ENCODE data around the gene TMEM117. TPM values are rescaled to one million over a fixed set of nuclear protein-coding genes. Genes with fewer than 3 reads are reported as not detected.

Gene TMEM117
- total RNA-seq, 2 experiments from 2014 or later, result 0.95 to 7.1 TPM

- Histone ChIP-seq H3K79me2 (ENCODE audit: insufficient read depth, low read depth, low read length) (no peaks in the 10 kb centered on the region), H4K20me1 (ENCODE audit: insufficient read depth, low read length) (no peaks in the 10 kb centered on the region), H3K9me3 (ENCODE audit: low read length) (no peaks in the 10 kb centered on the region), H3K27ac (ENCODE audit: low read depth, low read length, poor library complexity, severe bottlenecking) (no peak overlapping the region), H2AFZ (ENCODE audit: low read length) (no peak overlapping the region), H3K4me2 (ENCODE audit: low read length) (no peak overlapping the region), H3K9me2 (ENCODE audit: insufficient read depth, low read length) (no peaks in the 10 kb centered on the region), H3K4me3 (ENCODE audit: low read depth, low read length, poor library complexity, severe bottlenecking) (no peak overlapping the region), H3K4me1 (ENCODE audit: insufficient read depth, low read length, poor library complexity, severe bottlenecking) (no peaks in the 10 kb centered on the region), H3K36me3 (ENCODE audit: insufficient read depth, low read length) (no peaks in the 10 kb centered on the region)
- no TSS peak for BruUV-seq (replicated peaks)
- DNase-seq (ENCODE audit: low spot score), result no peak
- ChIA-PET POLR2A (interaction anchor here (0.8 kb wide), 1 partner anchor 270 kb away, joined by 3 read pairs; no protein-coding TSS in a partner anchor), CTCF (ENCODE audit: unreplicated experiment) (no interaction called here)
- TF ChIP-seq CTCF (conservative IDR thresholded peaks at IDR 0.05; ENCODE audit: low read length), result no peak
- no peak for TF ChIP-seq EZH2phosphoT487 (IDR thresholded peaks at IDR 0.05; ENCODE audit: borderline replicate concordance, low read depth, low read length)
- intact Hi-C loops (cut with micrococcal nuclease; ENCODE audit: unreplicated experiment), result no loop called here
Observed at GRCh38 chr12:43982544-43982943, 146.7 kb downstream of the TMEM117 start.

- no peaks in the 10 kb centered on the region for H3K9me2 ChIP-seq (ENCODE audit: insufficient read depth, low read length)
- POLR2A ChIA-PET, result no interaction called here
- no peaks in the 10 kb centered on the region for H3K79me2 ChIP-seq (ENCODE audit: insufficient read depth, low read depth, low read length)
- DNase-seq (ENCODE audit: low spot score), result no peak
- H4K20me1 ChIP-seq (ENCODE audit: insufficient read depth, low read length), result no peaks in the 10 kb centered on the region
- intact Hi-C loops (cut with micrococcal nuclease; ENCODE audit: unreplicated experiment), result no loop called here
- H2AFZ ChIP-seq (ENCODE audit: low read length), result no peak overlapping the region
- no peak for TF ChIP-seq EZH2phosphoT487 (IDR thresholded peaks at IDR 0.05; ENCODE audit: borderline replicate concordance, low read depth, low read length)
- TF ChIP-seq CTCF (conservative IDR thresholded peaks at IDR 0.05; ENCODE audit: low read length), result no peak
- H3K4me3 ChIP-seq (ENCODE audit: low read depth, low read length, poor library complexity, severe bottlenecking), result no peak overlapping the region
- no TSS peak for BruUV-seq (replicated peaks)
- no peak overlapping the region for H3K27ac ChIP-seq (ENCODE audit: low read depth, low read length, poor library complexity, severe bottlenecking)
- CTCF ChIA-PET (ENCODE audit: unreplicated experiment), result no interaction called here
- H3K4me2 ChIP-seq (ENCODE audit: low read length), result no peak overlapping the region
- no peaks in the 10 kb centered on the region for H3K4me1 ChIP-seq (ENCODE audit: insufficient read depth, low read length, poor library complexity, severe bottlenecking)
- no peaks in the 10 kb centered on the region for H3K9me3 ChIP-seq (ENCODE audit: low read length)
- H3K36me3 ChIP-seq (ENCODE audit: insufficient read depth, low read length), result no peaks in the 10 kb centered on the region
Observed at GRCh38 chr12:43988838-43989560, 153.1 kb downstream of the TMEM117 start.

DNA sequence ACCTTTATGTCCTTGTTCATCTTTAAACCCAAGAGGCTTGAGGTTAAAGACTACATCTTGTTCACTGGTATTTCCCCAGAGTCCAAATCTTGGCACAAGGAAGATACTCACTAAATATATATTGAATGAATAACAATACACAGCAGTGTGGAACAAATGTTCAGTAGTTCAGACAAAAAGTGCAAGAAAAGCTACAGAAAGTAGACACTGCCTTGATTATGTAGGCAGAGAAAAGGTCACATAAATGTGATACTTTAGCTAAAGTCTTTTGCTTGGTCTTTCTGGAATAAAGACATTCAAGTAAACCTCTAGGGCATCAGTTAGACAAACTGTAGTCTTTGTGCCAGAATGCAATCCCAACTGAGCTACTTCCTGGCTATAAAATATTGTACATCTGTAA is 157.0 kb downstream of the TMEM117 start:
- H3K4me2 ChIP-seq (ENCODE audit: low read length), result no peak overlapping the region
- H3K9me3 ChIP-seq (ENCODE audit: low read length), result no peaks in the 10 kb centered on the region
- no peaks in the 10 kb centered on the region for H3K9me2 ChIP-seq (ENCODE audit: insufficient read depth, low read length)
- DNase-seq (ENCODE audit: low spot score), result no peak
- no peaks in the 10 kb centered on the region for H3K36me3 ChIP-seq (ENCODE audit: insufficient read depth, low read length)
- CTCF ChIA-PET (ENCODE audit: unreplicated experiment), result no interaction called here
- no peak overlapping the region for H3K4me3 ChIP-seq (ENCODE audit: low read depth, low read length, poor library complexity, severe bottlenecking)
- BruUV-seq (replicated peaks), result no TSS peak
- intact Hi-C loops (cut with micrococcal nuclease; ENCODE audit: unreplicated experiment), result no loop called here
- H3K79me2 ChIP-seq (ENCODE audit: insufficient read depth, low read depth, low read length), result no peaks in the 10 kb centered on the region
- no peak for TF ChIP-seq CTCF (conservative IDR thresholded peaks at IDR 0.05; ENCODE audit: low read length)
- no peak for TF ChIP-seq EZH2phosphoT487 (IDR thresholded peaks at IDR 0.05; ENCODE audit: borderline replicate concordance, low read depth, low read length)
- POLR2A ChIA-PET, result interaction anchor here (0.6 to 0.7 kb wide), 2 partner anchors 602 to 657 kb away, joined by 3 read pairs; no protein-coding TSS in a partner anchor
- H4K20me1 ChIP-seq (ENCODE audit: insufficient read depth, low read length), result no peaks in the 10 kb centered on the region
- no peak overlapping the region for H3K27ac ChIP-seq (ENCODE audit: low read depth, low read length, poor library complexity, severe bottlenecking)
- no peak overlapping the region for H2AFZ ChIP-seq (ENCODE audit: low read length)
- H3K4me1 ChIP-seq (ENCODE audit: insufficient read depth, low read length, poor library complexity, severe bottlenecking), result no peaks in the 10 kb centered on the region

All from OCI-LY7 (cell line).